ENCODE results near the gene RPS6KA5. TPM values are rescaled to one million over a fixed set of nuclear protein-coding genes. Genes with fewer than 3 reads are reported as not detected.

Gene RPS6KA5
- total RNA-seq, 1 experiment from 2014 or later: 3.8 TPM

- peaks cover 8 to 10% of the 10 kb centered on the region in 2 experiments for H3K4me1 Mint-ChIP-seq
- no peak overlapping the region for H2AK5ac ChIP-seq (ENCODE audit: insufficient read length, low read length)
Measured at GRCh38 chr14:90853116-90853515, 207.3 kb downstream of the RPS6KA5 start.

More at GRCh38 chr14:90853116-90853515, 207.3 kb downstream of the RPS6KA5 start:
- Histone ChIP-seq H3K23ac (ENCODE audit: insufficient read length, low read depth, low read length) (no peak overlapping the region), H2BK20ac (ENCODE audit: low read depth, low read length, poor library complexity, severe bottlenecking) (no peak overlapping the region), H3K4me1 (ENCODE audit: insufficient read depth, low read length) (no peaks in the 10 kb centered on the region; the same call in 1 of the 2 replicates), H3T11ph (ENCODE audit: low read length) (no peak overlapping the region), H3K79me2 (ENCODE audit: insufficient read depth, low read length) (no peaks in the 10 kb centered on the region), H2AFZ (ENCODE audit: low read length) (no peak overlapping the region), H3K79me1 (ENCODE audit: insufficient read depth, low read depth, low read length, poor library complexity, severe bottlenecking) (no peaks in the 10 kb centered on the region), H3K27ac (ENCODE audit: insufficient read length, low read depth, low read length) (no peak overlapping the region), H3K4me2 (ENCODE audit: insufficient read depth, insufficient read length, low read length) (no peak overlapping the region), H2BK12ac (ENCODE audit: insufficient read length, low read depth, low read length) (no peak overlapping the region), H4K8ac (replicated peaks; ENCODE audit: insufficient read length, low read depth, low read length) (no peak overlapping the region), H3K4ac (ENCODE audit: low read depth, low read length) (no peak overlapping the region), H2BK5ac (ENCODE audit: insufficient read length, low read length) (no peak overlapping the region), H2BK120ac (ENCODE audit: low read depth, low read length, poor library complexity, severe bottlenecking) (no peak overlapping the region), H2BK15ac (ENCODE audit: low read depth, low read length) (no peak overlapping the region), H3K9ac (ENCODE audit: extremely low read depth, insufficient read length, low read length) (no peak overlapping the region), H3K27me3 (ENCODE audit: insufficient read depth, low read length) (no peaks in the 10 kb centered on the region), H4K5ac (ENCODE audit: insufficient read length, low read depth, low read length) (no peak overlapping the region), H3K23me2 (ENCODE audit: insufficient read length, low read depth, low read length, poor library complexity, severe bottlenecking) (no peaks in the 10 kb centered on the region), H3K14ac (ENCODE audit: insufficient read depth, low read length) (no peak overlapping the region), H3K18ac (ENCODE audit: insufficient read length, low read depth, low read length) (no peak overlapping the region), H4K20me1 (ENCODE audit: control insufficient read depth, insufficient read depth, insufficient read length) (no peaks in the 10 kb centered on the region), H3K56ac (ENCODE audit: insufficient read length, low read depth, low read length) (no peak overlapping the region), H4K91ac (ENCODE audit: insufficient read length, low read depth, low read length) (no peak overlapping the region), H3K9me3 (ENCODE audit: control insufficient read depth, low read depth, low read length) (no peaks in the 10 kb centered on the region)
- no peak overlapping the region for H3K4me3 Mint-ChIP-seq
- H3K27me3 Mint-ChIP-seq (ENCODE audit: low read depth): no peaks in the 10 kb centered on the region
- no peaks in the 10 kb centered on the region for H3K36me3 Mint-ChIP-seq (ENCODE audit: insufficient read depth in 1 of 3, low read depth in 3 of 3)
- no peaks in the 10 kb centered on the region for H3K9me3 Mint-ChIP-seq
- no peak for DNase-seq
- H3K27ac Mint-ChIP-seq: no peak overlapping the region
- TF ChIP-seq, protein P1, sequence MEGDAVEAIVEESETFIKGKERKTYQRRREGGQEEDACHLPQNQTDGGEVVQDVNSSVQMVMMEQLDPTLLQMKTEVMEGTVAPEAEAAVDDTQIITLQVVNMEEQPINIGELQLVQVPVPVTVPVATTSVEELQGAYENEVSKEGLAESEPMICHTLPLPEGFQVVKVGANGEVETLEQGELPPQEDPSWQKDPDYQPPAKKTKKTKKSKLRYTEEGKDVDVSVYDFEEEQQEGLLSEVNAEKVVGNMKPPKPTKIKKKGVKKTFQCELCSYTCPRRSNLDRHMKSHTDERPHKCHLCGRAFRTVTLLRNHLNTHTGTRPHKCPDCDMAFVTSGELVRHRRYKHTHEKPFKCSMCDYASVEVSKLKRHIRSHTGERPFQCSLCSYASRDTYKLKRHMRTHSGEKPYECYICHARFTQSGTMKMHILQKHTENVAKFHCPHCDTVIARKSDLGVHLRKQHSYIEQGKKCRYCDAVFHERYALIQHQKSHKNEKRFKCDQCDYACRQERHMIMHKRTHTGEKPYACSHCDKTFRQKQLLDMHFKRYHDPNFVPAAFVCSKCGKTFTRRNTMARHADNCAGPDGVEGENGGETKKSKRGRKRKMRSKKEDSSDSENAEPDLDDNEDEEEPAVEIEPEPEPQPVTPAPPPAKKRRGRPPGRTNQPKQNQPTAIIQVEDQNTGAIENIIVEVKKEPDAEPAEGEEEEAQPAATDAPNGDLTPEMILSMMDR (conservative IDR thresholded peaks at IDR 0.05): no peak
